Smooth muscle cell (in vitro differentiated cells): Measurements from ENCODE around the gene FLRT1. TPM values are rescaled to one million over a fixed set of nuclear protein-coding genes. Genes with fewer than 3 reads are reported as not detected.

Source experiments
- DNase-seq: peaks from one replicate; lab custom pipeline; 2025; ENCODE audit not compliant: unreplicated experiment; lab: John Stamatoyannopoulos, UW
- H2AFZ ChIP-seq: fragments of 200-600 bp; sonication (generic); 2 replicates; pipeline ENCODE4 v1.6.0; 2016; ENCODE audit warnings: antibody characterized with exemption, low read depth, mild to moderate bottlenecking
- H3F3A ChIP-seq: fragments of 200-600 bp; sonication (generic); 2 replicates; pipeline ENCODE4 v1.6.0; 2017; ENCODE audit warnings: antibody characterized with exemption, low read depth
- H3K27ac ChIP-seq: fragments of 200-600 bp; sonication (generic); 2 replicates; pipeline ENCODE4 v1.5.1; 2016; ENCODE audit warnings: low read depth, mild to moderate bottlenecking
- H3K27me3 ChIP-seq: fragments of 200-600 bp; sonication (generic); 2 replicates; pipeline ENCODE4 v1.6.1; 2016; ENCODE audit warnings: low read depth, mild to moderate bottlenecking
- H3K36me3 ChIP-seq: fragments of 200-600 bp; sonication (generic); 2 replicates; pipeline ENCODE4 v1.5.1; 2016; ENCODE audit warnings: low read depth
- H3K4me1 ChIP-seq: fragments of 200-600 bp; sonication (generic); 2 replicates; pipeline ENCODE4 v1.5.1; 2016; ENCODE audit warnings: low read depth
- H3K4me2 ChIP-seq: fragments of 200-600 bp; sonication (generic); 2 replicates; pipeline ENCODE4 v1.6.0; 2016; ENCODE audit warnings: mild to moderate bottlenecking
- H3K4me3 ChIP-seq: fragments of 200-600 bp; sonication (generic); 2 replicates; pipeline ENCODE4 v1.5.1; 2016; ENCODE audit warnings: mild to moderate bottlenecking
- H3K79me2 ChIP-seq: fragments of 200-600 bp; sonication (generic); 2 replicates; pipeline ENCODE4 v1.6.0; 2016; ENCODE audit warnings: low read depth, mild to moderate bottlenecking
- H3K9ac ChIP-seq: fragments of 200-600 bp; sonication (generic); 2 replicates; pipeline ENCODE4 v1.6.0; 2016; ENCODE audit warnings: low read depth
- H3K9me3 ChIP-seq: fragments of 200-600 bp; sonication (generic); replicated peaks from 2 replicates; pipeline ENCODE4 v1.5.1; 2016; ENCODE audit warnings: low read depth
- H4K20me1 ChIP-seq: fragments of 200-600 bp; sonication (generic); 2 replicates; pipeline ENCODE4 v1.6.0; 2016; ENCODE audit warnings: low read depth
- WGBS: methylation state at CpG from one replicate; pipeline ENCODE4 v1.1.7; 2016; ENCODE audit warnings: low lambda C conversion rate; 5-methylcytosine and 5-hydroxymethylcytosine counted together
- polyA plus RNA-seq: library from polyadenylated mRNA; unstranded; fragments of >200 nt; fragmentation: Nextera tagmentation; extraction: Ambion mirVana; gene quantifications from 2 replicates; pipeline ENCODE4 v1.2.1, GENCODE V29; 2016
- total RNA-seq: library from RNA; depleted of rRNA; stranded (reverse); fragments of >200 nt; gene quantifications from 2 replicates; pipeline ENCODE4 v1.2.3, GENCODE V29; 2014
- TF ChIP-seq, protein P1 (sequence below): fragments of 200-600 bp; sonication (generic); IDR thresholded peaks from 2 replicates; pipeline ENCODE4 v1.5.1; 2017; ENCODE audit warnings: borderline replicate concordance, mild to moderate bottlenecking, antibody characterized with exemption; ENCODE audit not compliant: insufficient read depth, poor library complexity, severe bottlenecking

The FLRT1 gene
- total and polyA plus RNA-seq, 2 experiments from 2014 or later = 0.26 to 0.76 TPM

DNA sequence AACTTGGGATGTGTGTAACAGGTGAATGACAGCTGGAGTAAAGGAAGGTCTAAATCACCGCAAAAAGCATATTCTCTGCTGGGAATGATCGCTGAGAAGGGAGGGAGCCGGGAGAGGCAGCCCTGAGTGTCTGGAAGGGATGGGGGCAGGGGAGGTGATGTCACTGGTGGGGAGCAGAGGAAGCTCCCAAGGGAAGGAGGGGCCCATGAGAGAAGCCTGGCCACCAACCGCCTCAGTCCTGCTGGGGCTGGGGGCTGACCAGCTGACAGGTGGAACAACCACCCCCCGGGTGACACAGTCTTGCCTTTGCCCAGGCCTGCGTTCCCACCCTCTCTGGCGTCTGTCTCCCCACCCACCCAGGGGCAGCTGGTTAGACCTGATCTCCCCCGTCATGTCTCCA is 6.0 kb upstream of the FLRT1 start:
- Histone ChIP-seq H4K20me1 (peaks cover 24% of the 10 kb centered on the region), H3K79me2 (no peaks in the 10 kb centered on the region), H3F3A (no peaks in the 10 kb centered on the region), H3K36me3 (no peaks in the 10 kb centered on the region), H3K27ac (no peak overlapping the region), H3K27me3 (peaks cover 20% of the 10 kb centered on the region), H3K9ac (no peak overlapping the region), H3K9me3 (no peaks in the 10 kb centered on the region), H3K4me1 (peaks cover 14% of the 10 kb centered on the region), H2AFZ (no peak overlapping the region), H3K4me2 (no peak overlapping the region), H3K4me3 (no peak overlapping the region)
- WGBS = 56% methylated on average over 6 of the region's 8 CpGs
- no peak for DNase-seq
- TF ChIP-seq, protein P1, sequence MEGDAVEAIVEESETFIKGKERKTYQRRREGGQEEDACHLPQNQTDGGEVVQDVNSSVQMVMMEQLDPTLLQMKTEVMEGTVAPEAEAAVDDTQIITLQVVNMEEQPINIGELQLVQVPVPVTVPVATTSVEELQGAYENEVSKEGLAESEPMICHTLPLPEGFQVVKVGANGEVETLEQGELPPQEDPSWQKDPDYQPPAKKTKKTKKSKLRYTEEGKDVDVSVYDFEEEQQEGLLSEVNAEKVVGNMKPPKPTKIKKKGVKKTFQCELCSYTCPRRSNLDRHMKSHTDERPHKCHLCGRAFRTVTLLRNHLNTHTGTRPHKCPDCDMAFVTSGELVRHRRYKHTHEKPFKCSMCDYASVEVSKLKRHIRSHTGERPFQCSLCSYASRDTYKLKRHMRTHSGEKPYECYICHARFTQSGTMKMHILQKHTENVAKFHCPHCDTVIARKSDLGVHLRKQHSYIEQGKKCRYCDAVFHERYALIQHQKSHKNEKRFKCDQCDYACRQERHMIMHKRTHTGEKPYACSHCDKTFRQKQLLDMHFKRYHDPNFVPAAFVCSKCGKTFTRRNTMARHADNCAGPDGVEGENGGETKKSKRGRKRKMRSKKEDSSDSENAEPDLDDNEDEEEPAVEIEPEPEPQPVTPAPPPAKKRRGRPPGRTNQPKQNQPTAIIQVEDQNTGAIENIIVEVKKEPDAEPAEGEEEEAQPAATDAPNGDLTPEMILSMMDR = no peak

DNA sequence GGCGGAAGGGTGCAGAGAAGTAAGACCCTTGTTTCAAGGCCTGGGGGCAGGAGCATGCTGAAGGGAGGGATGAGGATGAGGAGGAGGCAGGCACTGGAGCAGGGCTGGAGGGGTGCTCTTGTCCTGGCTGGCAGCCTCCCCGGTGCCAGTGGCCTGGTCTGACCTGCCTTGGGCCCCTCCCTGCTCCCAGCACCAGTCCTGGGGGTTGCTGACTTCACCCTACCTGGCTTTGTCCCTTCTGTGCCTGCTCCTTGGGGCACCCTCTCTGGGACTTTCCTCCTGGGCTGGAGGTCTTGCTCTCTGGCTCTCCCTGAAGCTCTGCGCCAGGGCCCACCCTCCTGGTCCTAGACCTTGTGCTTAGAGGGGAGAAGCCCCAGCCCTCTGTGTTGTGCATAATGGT is 4.7 kb upstream of the FLRT1 start:
- H3K27me3 ChIP-seq = peaks cover 29% of the 10 kb centered on the region
- TF ChIP-seq, protein P1 = no peak
- H3K9ac ChIP-seq = no peak overlapping the region
- H3F3A ChIP-seq = no peaks in the 10 kb centered on the region
- H3K36me3 ChIP-seq = no peaks in the 10 kb centered on the region
- H3K4me1 ChIP-seq = peaks cover 15% of the 10 kb centered on the region
- no peak overlapping the region for H2AFZ ChIP-seq
- no peak for DNase-seq
- H4K20me1 ChIP-seq = peaks cover 31% of the 10 kb centered on the region
- WGBS = 78% methylated on average over 3 of the region's 3 CpGs
- H3K4me3 ChIP-seq = no peak overlapping the region
- H3K27ac ChIP-seq = no peak overlapping the region
- no peak overlapping the region for H3K4me2 ChIP-seq
- no peaks in the 10 kb centered on the region for H3K79me2 ChIP-seq
- H3K9me3 ChIP-seq = no peaks in the 10 kb centered on the region

DNA sequence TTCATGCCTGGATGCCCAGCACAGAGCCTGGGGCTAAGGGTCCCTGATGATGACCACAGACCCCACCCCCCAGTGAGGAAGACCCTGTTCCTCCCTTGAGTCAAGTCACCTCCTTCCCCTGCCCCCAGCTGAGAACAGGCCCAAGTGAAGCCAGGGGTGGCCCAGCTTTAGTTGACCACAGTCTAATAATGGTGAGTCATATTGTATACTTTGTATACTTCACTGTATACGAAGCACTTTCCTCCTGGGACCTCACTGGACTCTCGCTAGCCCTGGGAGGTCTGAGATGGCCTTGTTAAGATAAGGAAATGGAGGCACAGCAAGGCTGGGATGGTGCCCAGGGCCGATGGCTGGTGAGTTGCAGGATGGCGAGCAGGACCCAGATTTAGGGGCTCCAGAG is 3.7 kb upstream of the FLRT1 start:
- Histone ChIP-seq H3F3A (no peaks in the 10 kb centered on the region), H3K79me2 (no peaks in the 10 kb centered on the region), H3K27me3 (peaks cover 39% of the 10 kb centered on the region), H2AFZ (no peak overlapping the region), H3K36me3 (no peaks in the 10 kb centered on the region), H3K9me3 (no peaks in the 10 kb centered on the region), H3K27ac (no peak overlapping the region), H3K9ac (no peak overlapping the region), H3K4me3 (no peak overlapping the region), H3K4me1 (peaks cover 26% of the 10 kb centered on the region), H4K20me1 (peaks cover 42% of the 10 kb centered on the region), H3K4me2 (no peak overlapping the region)
- TF ChIP-seq, protein P1 = no peak
- DNase-seq = no peak
- WGBS = 66% methylated on average over 4 of the region's 4 CpGs

DNA sequence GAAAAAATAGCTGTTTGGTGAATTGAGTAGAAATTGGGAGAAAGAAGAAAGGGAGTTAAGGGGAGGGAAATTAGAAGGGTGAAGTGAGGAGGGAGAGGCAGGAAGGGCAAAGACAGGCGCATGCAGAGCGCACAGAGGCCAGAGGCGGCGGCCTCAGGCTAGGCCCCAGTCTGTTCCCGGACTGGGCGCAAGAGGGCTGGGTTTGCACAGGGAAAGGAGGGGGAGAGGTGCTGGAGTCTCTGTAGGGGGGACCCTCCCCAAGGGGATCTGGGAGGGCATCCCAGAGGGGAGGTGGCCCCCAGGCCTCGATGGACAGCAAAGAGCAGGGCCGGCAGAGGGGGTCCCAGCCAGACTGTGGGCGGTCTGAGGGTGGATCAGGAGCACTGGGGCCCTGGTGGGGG is 1.3 kb upstream of the FLRT1 start:
- peaks cover 59% of the 10 kb centered on the region for H3K27me3 ChIP-seq
- no peak overlapping the region for H3K4me3 ChIP-seq
- DNase-seq = no peak
- no peaks in the 10 kb centered on the region for H3F3A ChIP-seq
- no peak overlapping the region for H2AFZ ChIP-seq
- peaks cover 55% of the 10 kb centered on the region for H4K20me1 ChIP-seq
- H3K9me3 ChIP-seq = no peaks in the 10 kb centered on the region
- TF ChIP-seq, protein P1 = no peak
- H3K27ac ChIP-seq = no peak overlapping the region
- no peak overlapping the region for H3K4me2 ChIP-seq
- no peaks in the 10 kb centered on the region for H3K36me3 ChIP-seq
- peaks cover 14% of the 10 kb centered on the region for H3K4me1 ChIP-seq
- no peaks in the 10 kb centered on the region for H3K79me2 ChIP-seq
- 59% methylated on average over 8 of the region's 9 CpGs for WGBS
- no peak overlapping the region for H3K9ac ChIP-seq
